Uterus (tissue), 2 donors: ENCODE results near the gene TTBK2.

Experiments
- CTCF ChIP-seq, 4 experiments: fragments of 200-600 bp in 2 of 4; fragments of 450-650 bp in 2 of 4; sonication (generic) in 2 of 4; IDR thresholded peaks; one replicate each; pipeline ENCODE4 v1.5.1; 2016 to 2019; ENCODE audit warnings: antibody characterized with exemption in 4 of 4, mild to moderate bottlenecking in 2 of 4, moderate library complexity in 1 of 4
- POLR2A ChIP-seq, 2 donors: fragments of 450-650 bp; IDR thresholded peaks; one replicate each; pipeline ENCODE4 v1.6.1; 2016; ENCODE audit warnings: antibody characterized with exemption in 2 of 2, mild to moderate bottlenecking in 1 of 2, moderate library complexity in 1 of 2

DNA sequence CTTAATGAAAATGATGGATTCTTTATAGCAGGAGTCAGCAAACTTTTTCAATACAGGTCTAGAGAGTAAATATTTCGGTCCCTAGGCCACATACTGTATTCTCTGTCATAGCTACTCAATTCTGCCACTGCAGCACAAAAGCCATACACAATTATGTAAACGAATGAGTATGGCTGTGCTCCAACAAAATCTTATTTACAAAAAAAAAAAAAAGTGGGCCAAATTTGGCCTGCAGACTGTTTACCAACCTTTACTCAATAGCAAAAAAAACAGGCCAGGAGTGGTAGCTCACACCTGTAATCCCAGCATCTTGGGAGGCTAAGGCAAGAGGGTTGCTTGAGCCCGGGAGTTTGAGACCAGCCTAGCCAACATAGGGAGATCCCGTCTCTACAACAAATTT lies 41.1 kb downstream of the TTBK2 start:
- TF ChIP-seq CTCF (IDR thresholded peaks at IDR 0.05) (no peak), POLR2A (IDR thresholded peaks at IDR 0.05) (no peak)
